Measurements from ENCODE around the gene XYLB.
"Not testable (repeated sequence)": the region's sequence is repeated elsewhere in the genome, so short reads cannot be mapped to it uniquely, and the experiment has no call there.

XYLB gene

GRCh38 chr3:38438436-38439069 is 92.0 kb downstream of the XYLB start:
- peaks cover 14% of the 10 kb centered on the region for H3K9me3 Mint-ChIP-seq
- H3K4me1 Mint-ChIP-seq; H3K36me3 Mint-ChIP-seq; H3K27ac Mint-ChIP-seq; H3K4me3 Mint-ChIP-seq; DNase-seq (ENCODE audit: low spot score in 2 of 2); ATAC-seq: not testable (repeated sequence)

DNA sequence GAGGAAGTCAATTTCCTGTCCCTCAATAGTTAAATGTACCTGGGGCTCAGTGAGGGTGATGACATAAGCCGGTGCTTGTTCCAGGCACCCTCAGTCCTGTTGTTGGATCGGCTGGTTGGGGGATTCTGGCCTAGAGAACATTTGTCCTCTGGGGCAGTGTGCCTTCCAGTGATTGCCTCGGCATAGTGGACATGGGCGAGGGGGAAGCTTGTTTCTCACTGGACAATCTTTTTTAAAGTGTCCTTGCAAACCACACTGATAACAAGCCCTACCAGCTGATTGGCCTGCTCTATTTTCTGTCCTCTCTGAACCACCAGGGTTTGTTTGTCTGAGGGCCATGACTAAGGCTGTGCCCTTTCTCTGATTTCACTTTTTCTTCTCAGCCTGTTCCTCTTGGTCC is 96.6 kb downstream of the XYLB start:
- H3K4me3 Mint-ChIP-seq; H3K4me1 Mint-ChIP-seq; ATAC-seq; H3K27ac Mint-ChIP-seq; DNase-seq (ENCODE audit: low spot score in 2 of 2); H3K9me3 Mint-ChIP-seq; H3K36me3 Mint-ChIP-seq: not testable (repeated sequence)

DNA sequence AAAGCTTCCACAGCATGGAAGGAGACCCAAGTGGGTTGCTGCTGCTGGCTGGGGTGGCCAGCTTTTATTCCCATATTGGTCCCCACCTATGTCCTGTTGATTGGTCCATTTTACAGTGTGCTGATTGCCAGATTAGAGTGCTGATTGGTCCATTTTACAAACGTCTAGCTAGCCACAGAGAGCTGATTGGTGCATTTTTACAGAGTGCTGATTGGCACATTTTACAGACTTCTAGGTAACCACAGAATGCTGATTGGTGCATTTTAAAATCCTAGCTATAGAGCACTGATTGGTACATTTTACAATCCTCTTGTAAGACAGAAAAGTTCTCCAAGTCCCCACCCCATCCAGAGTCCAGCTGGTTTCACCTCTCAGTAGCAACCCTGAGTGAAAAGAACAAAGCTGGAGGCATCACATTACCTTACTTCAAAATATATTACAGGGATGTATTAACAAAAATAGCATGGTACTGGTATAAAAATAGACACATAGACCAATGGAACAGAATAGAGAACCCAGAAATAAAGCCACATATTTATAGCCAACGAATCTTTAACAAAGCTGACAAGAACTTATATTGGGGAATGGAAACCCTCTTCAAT is 99.6 kb downstream of the XYLB start:
- no peaks in the 10 kb centered on the region for H3K9me3 Mint-ChIP-seq
- no peaks in the 10 kb centered on the region for H3K4me1 Mint-ChIP-seq
- ATAC-seq (no peak), DNase-seq (ENCODE audit: low spot score in 2 of 2) (peak in 1 of 2 donors; percentile 15)
- H3K4me3 Mint-ChIP-seq, result no peak overlapping the region
- no peak overlapping the region for H3K27ac Mint-ChIP-seq
- H3K36me3 Mint-ChIP-seq, result no peaks in the 10 kb centered on the region

- no peak for DNase-seq (ENCODE audit: low spot score in 2 of 2)
- H3K36me3 Mint-ChIP-seq, result no peaks in the 10 kb centered on the region
- no peaks in the 10 kb centered on the region for H3K4me1 Mint-ChIP-seq
- H3K4me3 Mint-ChIP-seq, result no peak overlapping the region
- ATAC-seq, result no peak
- H3K27ac Mint-ChIP-seq, result no peak overlapping the region
- no peaks in the 10 kb centered on the region for H3K9me3 Mint-ChIP-seq
These were observed 100.2 kb downstream of the XYLB start for GRCh38 chr3:38446812-38447211.

- Mint-ChIP-seq H3K4me3 (no peak overlapping the region), H3K4me1 (peaks cover 18% of the 10 kb centered on the region), H3K9me3 (no peaks in the 10 kb centered on the region), H3K36me3 (no peaks in the 10 kb centered on the region), H3K27ac (no peak overlapping the region)
- ATAC-seq (no peak), DNase-seq (ENCODE audit: low spot score in 2 of 2) (peak in 1 of 2 donors; percentile 37)
These were observed 104.3 kb downstream of the XYLB start for GRCh38 chr3:38450853-38451252.

GRCh38 chr3:38453075-38453912 is 106.7 kb downstream of the XYLB start, which contains the start of gene ACVR2B:
ACVR2B (plus strand) TSS chr3:38453890; CDS start chr3:38454323, 433 bp downstream.
- ATAC-seq, result peak; percentile 72
- no peaks in the 10 kb centered on the region for H3K9me3 Mint-ChIP-seq
- H3K4me3 Mint-ChIP-seq, result peak within 1 kb of the TSS; percentile 91
- peaks cover 23% of the 10 kb centered on the region for H3K4me1 Mint-ChIP-seq
- no peaks in the 10 kb centered on the region for H3K36me3 Mint-ChIP-seq
- H3K27ac Mint-ChIP-seq, result peak within 1 kb of the TSS; percentile 92
- peak; percentile 57 to 82 for DNase-seq (ENCODE audit: low spot score in 2 of 2)

- Mint-ChIP-seq H3K4me1 (peaks cover 23% of the 10 kb centered on the region), H3K36me3 (no peaks in the 10 kb centered on the region), H3K4me3 (peak overlapping the region; percentile 91), H3K9me3 (no peaks in the 10 kb centered on the region), H3K27ac (peak overlapping the region; percentile 92)
- ATAC-seq, result no peak
- no peak for DNase-seq (ENCODE audit: low spot score in 2 of 2)
These were observed 107.3 kb downstream of the XYLB start for GRCh38 chr3:38453913-38454177.

GRCh38 chr3:38454178-38454883 is 107.7 kb downstream of the XYLB start:
- no peaks in the 10 kb centered on the region for H3K9me3 Mint-ChIP-seq
- H3K4me3 Mint-ChIP-seq, result peak overlapping the region; percentile 91
- ATAC-seq, result peak; percentile 69
- H3K27ac Mint-ChIP-seq, result peak overlapping the region; percentile 92
- peak; percentile 20 to 69 for DNase-seq (ENCODE audit: low spot score in 2 of 2)
- peaks cover 23% of the 10 kb centered on the region for H3K4me1 Mint-ChIP-seq
- H3K36me3 Mint-ChIP-seq, result no peaks in the 10 kb centered on the region

DNA sequence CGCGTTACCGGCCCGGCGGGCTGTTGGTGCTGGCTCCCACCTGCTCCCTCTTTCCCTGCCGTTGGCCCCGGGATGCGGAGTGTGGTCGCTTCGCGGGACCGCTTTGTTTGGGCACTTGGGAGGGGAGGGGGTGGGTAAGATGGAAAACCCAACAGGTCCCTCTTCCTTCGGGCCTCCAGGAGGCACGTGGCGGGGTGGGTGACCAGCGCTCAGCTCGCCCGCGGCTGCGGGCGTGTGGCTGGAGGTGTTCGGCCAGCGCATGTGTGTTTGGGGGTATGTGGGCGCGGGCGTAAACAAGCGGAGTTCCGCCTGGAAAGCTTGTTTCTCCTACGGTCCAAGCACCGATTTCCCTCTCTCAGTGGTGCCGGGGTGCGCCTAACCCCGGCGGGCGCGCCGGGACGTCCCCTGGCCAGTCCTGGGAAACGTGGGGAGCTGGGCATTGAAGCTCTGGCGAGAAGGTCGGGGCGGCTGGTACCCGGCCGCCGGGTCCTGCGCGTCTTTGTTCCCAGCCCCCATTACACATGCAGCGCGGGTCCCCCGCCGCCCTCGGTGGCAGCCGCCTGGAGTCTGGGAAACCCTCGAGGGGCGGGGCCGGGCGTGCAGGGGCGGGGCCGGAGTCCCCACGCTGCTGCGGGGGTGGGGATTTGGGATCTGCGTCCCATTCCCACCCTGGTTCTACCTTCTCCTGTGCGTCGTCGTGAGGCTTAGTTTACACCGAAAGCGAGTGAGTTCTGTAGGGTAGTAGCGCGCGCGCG is 108.5 kb downstream of the XYLB start:
- peaks cover 26% of the 10 kb centered on the region for H3K4me1 Mint-ChIP-seq
- peak overlapping the region; percentile 92 for H3K27ac Mint-ChIP-seq
- peak; percentile 15 for ATAC-seq
- no peaks in the 10 kb centered on the region for H3K36me3 Mint-ChIP-seq
- peak overlapping the region; percentile 91 for H3K4me3 Mint-ChIP-seq
- H3K9me3 Mint-ChIP-seq, result no peaks in the 10 kb centered on the region
- DNase-seq (ENCODE audit: low spot score in 2 of 2), result peak in 1 of 2 donors; percentile 72

GRCh38 chr3:38455639-38456430 is 109.2 kb downstream of the XYLB start:
- H3K4me1 Mint-ChIP-seq, result peaks cover 34% of the 10 kb centered on the region
- DNase-seq (ENCODE audit: low spot score in 2 of 2) (no peak), ATAC-seq (peak; percentile 53)
- H3K4me3 Mint-ChIP-seq, result peak overlapping the region; percentile 91
- no peaks in the 10 kb centered on the region for H3K9me3 Mint-ChIP-seq
- H3K36me3 Mint-ChIP-seq, result no peaks in the 10 kb centered on the region
- no peak overlapping the region for H3K27ac Mint-ChIP-seq

GRCh38 chr3:38457111-38458003 is 110.8 kb downstream of the XYLB start:
- Mint-ChIP-seq H3K27ac (no peak overlapping the region), H3K4me3 (no peak overlapping the region), H3K4me1 (peaks cover 34% of the 10 kb centered on the region), H3K36me3 (no peaks in the 10 kb centered on the region), H3K9me3 (no peaks in the 10 kb centered on the region)
- DNase-seq (ENCODE audit: low spot score in 2 of 2), result peak in 1 of 2 donors; percentile 43
- no peak for ATAC-seq

DNA sequence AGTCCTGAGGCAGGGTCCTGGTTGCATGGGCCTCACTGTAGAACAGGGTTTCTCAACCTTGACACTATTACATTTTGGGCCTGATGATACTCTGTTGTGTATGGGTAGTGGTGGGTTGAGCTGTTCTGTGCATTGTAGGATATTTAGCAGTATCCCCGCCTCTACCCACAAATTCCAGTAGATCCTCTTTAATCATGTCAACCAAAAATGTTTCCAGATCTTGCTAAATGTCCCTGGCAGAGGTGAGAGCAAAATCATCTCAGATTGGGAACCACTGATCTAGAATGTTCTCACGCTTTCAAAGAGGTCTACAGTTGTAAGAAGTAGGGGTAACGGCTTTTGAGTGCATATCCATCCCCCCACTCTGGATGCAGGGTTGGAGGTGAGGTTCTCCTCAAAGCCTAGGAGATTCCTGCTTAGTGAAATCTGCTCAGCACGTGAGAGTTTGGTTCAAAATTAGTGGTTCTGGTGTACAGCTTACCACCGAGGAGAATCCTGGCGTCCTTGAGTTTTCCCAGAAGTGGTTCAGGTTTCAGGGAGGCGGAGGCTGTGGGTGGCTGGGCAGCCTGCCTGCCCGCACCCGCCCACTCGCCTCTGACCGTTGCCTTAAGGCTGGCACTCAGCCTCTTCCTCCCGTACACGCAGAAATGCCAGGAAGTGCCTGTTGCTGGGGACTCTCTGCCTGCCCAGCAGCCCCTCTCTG is 112.4 kb downstream of the XYLB start:
- no peaks in the 10 kb centered on the region for H3K36me3 Mint-ChIP-seq
- no peak overlapping the region for H3K27ac Mint-ChIP-seq
- H3K4me1 Mint-ChIP-seq, result peaks cover 27% of the 10 kb centered on the region
- no peak overlapping the region for H3K4me3 Mint-ChIP-seq
- no peak for ATAC-seq
- no peak for DNase-seq (ENCODE audit: low spot score in 2 of 2)
- no peaks in the 10 kb centered on the region for H3K9me3 Mint-ChIP-seq

DNA sequence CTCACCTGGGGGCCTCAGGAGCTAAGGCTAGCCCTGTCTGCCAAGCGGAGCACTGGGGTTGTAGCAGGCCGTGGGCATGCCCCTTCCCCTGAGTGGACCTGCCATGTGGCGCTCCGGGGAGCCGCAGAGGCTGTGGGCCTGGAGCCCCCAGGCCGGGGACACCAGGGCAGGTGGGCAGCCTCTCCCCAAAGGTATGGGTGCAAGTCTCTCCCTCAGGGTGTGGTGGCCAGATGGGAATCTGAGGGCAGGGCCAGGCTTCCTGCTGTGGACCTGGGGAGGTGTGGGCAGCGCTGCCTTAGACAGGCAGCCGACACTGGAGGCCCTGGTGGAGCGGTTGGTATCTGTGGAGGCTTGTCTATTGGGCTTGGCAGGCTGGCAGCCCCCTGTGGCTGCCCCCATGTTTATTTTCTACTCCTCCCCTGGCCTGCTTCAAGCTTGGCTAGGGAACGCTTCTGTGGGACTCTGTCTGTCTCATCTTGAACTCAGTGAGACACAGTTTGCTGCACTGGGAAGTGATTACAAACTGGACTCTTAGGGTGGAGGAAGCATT is 113.0 kb downstream of the XYLB start:
- DNase-seq (ENCODE audit: low spot score in 2 of 2), result peak in 1 of 2 donors; percentile 44
- H3K4me3 Mint-ChIP-seq, result no peak overlapping the region
- H3K36me3 Mint-ChIP-seq, result no peaks in the 10 kb centered on the region
- no peaks in the 10 kb centered on the region for H3K9me3 Mint-ChIP-seq
- no peak for ATAC-seq
- peak overlapping the region; percentile 29 for H3K27ac Mint-ChIP-seq
- H3K4me1 Mint-ChIP-seq, result peaks cover 23% of the 10 kb centered on the region

Measured in stimulated activated effector memory CD8-positive, alpha-beta T cell treated with anti-CD3 and anti-CD28 coated beads, Interleukin-12 subunit alpha, Interleukin-12 subunit beta, amount 100 ng/mL, for 72 hours (primary cell).